GM12878 (cell line): ENCODE data around the gene DCAF15. TPM values are rescaled to one million over a fixed set of nuclear protein-coding genes. Genes with fewer than 3 reads are reported as not detected.

Source experiments
- ATAC-seq: fragments of 200-7000 bp; cut with Tn5 transposase; 3 replicates; pipeline ENCODE4 v1.9.1; 2020; ENCODE audit warnings: mild to moderate bottlenecking, moderate library complexity
- BruUV-seq: library from RNA; stranded (reverse); fragments of 400-500 nt; replicated peaks from 2 replicates; lab custom pipeline; 2021; lab: Mats Ljungman, UMichigan
- CTCF ChIA-PET: fragments of 300-600 bp; sonication (Branson Sonifier 250); formaldehyde crosslinking; extraction: SDS; loops from one replicate; lab custom pipeline; 2021; ENCODE audit warnings: inconsistent platforms; lab: Yijun Ruan, JAX
- POLR2A ChIA-PET: fragments of 350-600 bp; formaldehyde crosslinking; extraction: SDS; loops from one replicate; lab custom pipeline; 2021; ENCODE audit warnings: inconsistent platforms; lab: Charles Lee
- RAD21 ChIA-PET: fragments of 300-600 bp; sonication (Branson Sonifier 250); formaldehyde crosslinking; loops from one replicate; lab custom pipeline; 2023; ENCODE audit warnings: antibody characterized with exemption; ENCODE audit not compliant: unreplicated experiment; lab: Charles Lee
- SMC1A ChIA-PET: fragments of 300-600 bp; sonication (Branson Sonifier 250); formaldehyde crosslinking; loops from one replicate; lab custom pipeline; 2023; ENCODE audit not compliant: unreplicated experiment, uncharacterized antibody; lab: Charles Lee
- DNase-seq: peaks from one replicate; pipeline ENCODE4 v3.0.0-alpha.2; 2011; ENCODE audit warnings: low read depth, low spot score
- FAIRE-seq: peaks from 3 replicates; lab custom pipeline; 2011; peaks lifted over from hg19 to GRCh38; lab: Jason Lieb, UNC
- H2AFZ ChIP-seq: 2 replicates; pipeline ENCODE4 v1.6.0; 2011; ENCODE audit warnings: low read depth, low read length, control low read depth; ENCODE audit not compliant: control insufficient read depth
- H3K27ac ChIP-seq: 2 replicates; pipeline ENCODE4 v1.5.1; 2011; ENCODE audit warnings: control low read depth; ENCODE audit not compliant: control insufficient read depth, insufficient read depth
- H3K27me3 ChIP-seq, 2 experiments: replicated peaks in 1 of 2; 2 replicates each; pipeline versions ENCODE4 v1.6.0 to v1.6.1; 2011; ENCODE audit warnings: low read length in 1 of 2; ENCODE audit not compliant: control insufficient read depth in 2 of 2, insufficient read depth in 2 of 2
- H3K36me3 ChIP-seq, 2 experiments: 2 replicates each; pipeline ENCODE4 v1.5.1; 2011; ENCODE audit warnings: low read length in 1 of 2; ENCODE audit not compliant: control insufficient read depth in 2 of 2, insufficient read depth in 2 of 2
- H3K4me1 ChIP-seq: 2 replicates; pipeline ENCODE4 v1.6.1; 2011; ENCODE audit warnings: mild to moderate bottlenecking, low read length, moderate library complexity, mixed read lengths; ENCODE audit not compliant: control insufficient read depth, insufficient read depth
- H3K4me2 ChIP-seq: 2 replicates; pipeline ENCODE4 v1.6.0; 2011; ENCODE audit warnings: control low read depth; ENCODE audit not compliant: control insufficient read depth, insufficient read depth
- H3K4me3 ChIP-seq: fragments of 200-600 bp; sonication (generic); 2 replicates; pipeline ENCODE4 v1.5.1; 2016
- H3K79me2 ChIP-seq: 2 replicates; pipeline ENCODE4 v1.6.0; 2011; ENCODE audit warnings: low read length; ENCODE audit not compliant: control insufficient read depth, insufficient read depth
- H3K9ac ChIP-seq: 2 replicates; pipeline ENCODE4 v1.8.0; 2011; ENCODE audit warnings: low read length, control low read depth, mixed read lengths; ENCODE audit not compliant: control insufficient read depth, insufficient read depth
- H3K9me3 ChIP-seq: replicated peaks from 3 replicates; pipeline ENCODE4 v1.5.1; 2011; ENCODE audit warnings: mild to moderate bottlenecking, low read length; ENCODE audit not compliant: control insufficient read depth, insufficient read depth
- H4K20me1 ChIP-seq: 2 replicates; pipeline ENCODE4 v1.6.0; 2011; ENCODE audit not compliant: control insufficient read depth, insufficient read depth
- IRF4 ChIP-seq: IDR thresholded peaks from 2 replicates; pipeline ENCODE4 v1.6.1; 2011; ENCODE audit warnings: low read depth, low read length
- NFYA ChIP-seq: IDR thresholded peaks from 2 replicates; pipeline ENCODE4 v1.6.1; 2011; ENCODE audit warnings: low read depth, mild to moderate bottlenecking, low read length, improper control_type of control experiment, borderline replicate concordance
- POLR2A ChIP-seq: IDR thresholded peaks from 2 replicates; pipeline ENCODE4 v1.6.1; 2011; ENCODE audit warnings: low read depth, mild to moderate bottlenecking, low read length
- POLR2AphosphoS5 ChIP-seq: IDR thresholded peaks from 2 replicates; pipeline ENCODE4 v1.6.1; 2011; ENCODE audit warnings: mild to moderate bottlenecking, low read length, inconsistent platforms
- SIN3A ChIP-seq: IDR thresholded peaks from 2 replicates; pipeline ENCODE4 v1.6.1; 2012; ENCODE audit warnings: low read depth, low read length, improper control_type of control experiment
- ZNF592 ChIP-seq: fragments of 450-650 bp; IDR thresholded peaks from 2 replicates; pipeline ENCODE4 v1.6.1; 2017; ENCODE audit warnings: mild to moderate bottlenecking, moderate library complexity
- WGBS: methylation state at CpG from one replicate; pipeline ENCODE4 v1.1.6; 2016; ENCODE audit warnings: low lambda C conversion rate; ENCODE audit not compliant: insufficient replicate concordance, insufficient coverage; ENCODE audit errors: missing lambda C conversion rate; 5-methylcytosine and 5-hydroxymethylcytosine counted together
- in situ Hi-C: fragments of 300-500 bp; cut with MboI; formaldehyde crosslinking; loops from 9 replicates; pipeline ENCODE4 v1.14.3; 2018; ENCODE audit warnings: mixed read lengths
- intact Hi-C: fragments of 100-400 bp; cut with micrococcal nuclease; formaldehyde crosslinking; loops from one replicate; pipeline ENCODE4 v1.14.2; 2022; ENCODE audit not compliant: unreplicated experiment
- polyA plus RNA-seq, 11 experiments: library from polyadenylated mRNA; depleted of rRNA in 4 of 11; unstranded in 6 of 11; stranded (reverse) in 5 of 11; fragments of >200 nt; fragmentation: Nextera tagmentation in 4 of 11; fragmentation: Illumina TruSeq in 1 of 11; extraction: Ambion mirVana in 4 of 11; extraction: Trizol in 1 of 11; gene quantifications; 1 replicate in 1 of 11; 2 replicates in 10 of 11; pipeline versions ENCODE4 v1.2.1 to v1.2.3, GENCODE V29; 2011 to 2016; ENCODE audit warnings: inconsistent platforms in 2 of 11, missing spikeins in 2 of 11, low read depth in 1 of 11
- total RNA-seq, 4 experiments: library from RNA; depleted of rRNA in 3 of 4; stranded (reverse); fragments of >200 nt in 3 of 4; fragmentation: Illumina TruSeq in 1 of 4; extraction: Trizol in 1 of 4; gene quantifications; 2 replicates each; pipeline versions ENCODE4 v1.2.1 to v1.2.3, GENCODE V29; 2013 to 2021

Gene DCAF15
- total and polyA plus RNA-seq, 10 of the 15 experiments (the other 5 are each of a cell fraction or from before 2014, with no cell fraction given): 0.16 to 63.4 (median 26.6) TPM

- no peak overlapping the region for H2AFZ ChIP-seq
- RAD21 ChIA-PET: no interaction called here
- H3K9ac ChIP-seq: no peak overlapping the region
- WGBS: 89% methylated on average over 12 of the region's 12 CpGs
- DNase-seq (no peak), ATAC-seq (no peak), FAIRE-seq (no peak)
- H3K79me2 ChIP-seq: peaks cover 11% of the 10 kb centered on the region
- POLR2A ChIA-PET: no interaction called here
- CTCF ChIA-PET: interaction anchor here (1.2 kb wide), 1 partner anchor 90 kb away, joined by 3 read pairs; no protein-coding TSS in a partner anchor
- no peaks in the 10 kb centered on the region for H3K9me3 ChIP-seq
- no peaks in the 10 kb centered on the region for H4K20me1 ChIP-seq
- H3K4me3 ChIP-seq: no peak overlapping the region
- in situ Hi-C loops (no loop called here), intact Hi-C loops (no loop called here)
- H3K4me1 ChIP-seq: peaks cover 9% of the 10 kb centered on the region
- H3K27ac ChIP-seq: no peak overlapping the region
- no peaks in the 10 kb centered on the region for H3K27me3 ChIP-seq
- SMC1A ChIA-PET: interaction anchor here (0.6 kb wide), 1 partner anchor 508 kb away, joined by 3 read pairs; no protein-coding TSS in a partner anchor
- peaks cover 0 to 27% of the 10 kb centered on the region in 2 experiments; a peak in 3 of 4 replicates for H3K36me3 ChIP-seq
- H3K4me2 ChIP-seq: no peak overlapping the region
- no peak for TF ChIP-seq POLR2A
- no peak for TF ChIP-seq SIN3A
- no peak for TF ChIP-seq NFYA
- no peak for TF ChIP-seq IRF4
- TF ChIP-seq ZNF592: no peak
- no peak for TF ChIP-seq POLR2AphosphoS5
- no TSS peak for BruUV-seq
Measured at GRCh38 chr19:13958043-13958442, 5.7 kb downstream of the DCAF15 start.
